ENCODE measurements around the gene MIS12. TPM values are rescaled to one million over a fixed set of nuclear protein-coding genes. Genes with fewer than 3 reads are reported as not detected.

Gene MIS12
- total RNA-seq, 1 donor from 2014 or later = 7.1 TPM

DNA sequence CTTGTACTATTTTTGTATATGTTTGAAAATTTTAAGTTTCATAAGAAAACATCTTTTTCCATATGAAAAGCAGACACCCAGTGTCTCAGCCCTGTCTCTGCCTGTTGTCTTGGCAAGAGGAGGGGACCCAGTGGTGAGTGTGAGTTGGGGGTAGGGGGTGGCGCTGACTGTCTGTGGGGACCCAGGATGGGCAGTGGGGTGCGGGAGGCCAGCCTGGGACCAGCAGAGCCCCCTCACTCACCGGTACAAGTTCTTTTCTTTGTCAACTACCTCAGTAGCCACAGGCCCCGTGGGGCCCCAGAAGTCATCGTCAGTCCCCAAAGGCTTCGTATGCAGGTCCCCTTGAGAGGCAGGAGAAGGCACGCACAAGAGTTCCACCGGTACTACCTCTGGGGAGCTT, 46.2 kb downstream of the MIS12 start:
- ATAC-seq = no peak

GRCh38 chr17:5533486-5534315, 47.3 kb downstream of the MIS12 start:
- ATAC-seq (no peak), DNase-seq (ENCODE audit: low spot score) (no peak)

More for the DNA sequence above, 46.2 kb downstream of the MIS12 start:
- DNase-seq (ENCODE audit: low spot score) = no peak

DNA sequence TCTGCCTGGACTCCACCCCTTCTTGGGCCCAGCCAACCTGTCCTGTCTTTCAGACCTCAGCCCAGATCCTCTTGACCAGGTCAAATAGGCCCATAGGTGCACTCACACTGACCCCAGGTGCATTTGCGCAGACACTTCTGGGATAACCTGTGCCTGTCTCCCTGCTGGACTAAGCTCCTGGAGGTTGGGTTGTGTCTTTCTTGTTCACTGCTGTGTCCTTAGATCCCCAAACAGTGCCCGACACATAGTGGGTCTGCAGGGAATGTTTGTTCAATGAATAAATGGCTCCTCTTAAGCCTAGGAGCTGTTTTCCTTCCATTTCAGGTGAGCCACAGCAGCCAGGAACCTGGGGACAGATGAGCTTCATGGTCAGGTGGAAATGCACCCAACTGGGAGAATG, 49.1 kb downstream of the MIS12 start:
- DNase-seq (ENCODE audit: low spot score) = no peak
- ATAC-seq = no peak

- ATAC-seq = no peak
- no peak for DNase-seq (ENCODE audit: low spot score)
Measured at GRCh38 chr17:5536866-5537650, 50.7 kb downstream of the MIS12 start.

DNA sequence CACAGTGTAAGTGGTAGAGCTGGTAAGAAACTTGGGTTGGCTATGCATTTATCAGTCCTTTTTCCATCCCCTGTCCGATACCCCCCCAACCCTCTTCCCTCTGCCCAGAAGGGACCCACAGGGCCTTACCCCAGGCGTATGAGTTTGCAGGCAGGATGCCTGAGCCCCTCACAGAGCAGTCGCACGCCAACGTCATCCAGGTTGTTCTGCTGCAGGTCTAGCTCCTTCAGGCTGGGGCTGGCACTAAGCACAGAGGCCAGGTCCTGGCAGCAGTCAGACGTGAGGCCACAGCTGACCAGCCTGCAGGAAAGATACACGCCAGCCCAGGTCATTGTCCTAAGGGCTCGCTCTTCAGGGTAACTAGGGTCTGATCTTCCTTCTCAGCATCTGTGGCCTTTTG, 52.9 kb downstream of the MIS12 start:
- no peak for DNase-seq (ENCODE audit: low spot score)
- ATAC-seq = no peak

DNA sequence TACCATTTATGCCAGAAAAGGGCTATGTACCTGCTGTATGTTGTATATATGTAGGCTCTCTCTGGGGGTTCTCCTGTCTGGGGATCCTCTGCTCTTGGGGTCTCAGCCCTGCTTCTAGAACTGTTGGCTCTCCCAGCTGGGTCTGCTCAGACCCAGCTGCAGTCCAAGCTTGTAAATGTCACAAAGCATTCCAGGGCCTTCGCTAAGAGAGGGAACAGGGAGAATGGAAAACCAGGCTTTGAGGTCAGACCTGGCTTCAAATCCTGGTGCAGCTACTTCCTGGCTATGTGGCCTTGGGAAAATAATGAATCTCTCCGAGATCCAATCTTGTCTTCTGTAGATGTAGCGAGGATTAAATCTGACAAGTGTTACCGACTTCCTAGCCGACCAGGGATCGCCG, 54.0 kb downstream of the MIS12 start:
- ATAC-seq = no peak
- DNase-seq (ENCODE audit: low spot score) = no peak

Other genes starting within 250 kb of the MIS12 start
- gene RABEP1, start 204.3 kb upstream of the MIS12 start, total RNA-seq = 16.8 TPM
- gene NUP88, start 66.9 kb upstream of the MIS12 start, total RNA-seq = 41.0 TPM
- gene RPAIN, start 66.4 kb upstream of the MIS12 start, total RNA-seq = 15.6 TPM
- gene C1QBP, start 47.4 kb upstream of the MIS12 start, total RNA-seq = 71.8 TPM
- 7.7 TPM for gene DHX33, start 17.6 kb upstream of the MIS12 start, total RNA-seq
- 49.9 TPM for gene DERL2, start 388 bp upstream of the MIS12 start, total RNA-seq
- gene NLRP1, start 97.9 kb downstream of the MIS12 start, total RNA-seq = 2.6 TPM